ENCODE data around the gene RASEF. TPM values are rescaled to one million over a fixed set of nuclear protein-coding genes. Genes with fewer than 3 reads are reported as not detected.

The RASEF gene
- total RNA-seq, 1 donor from 2014 or later, result not detected

DNA sequence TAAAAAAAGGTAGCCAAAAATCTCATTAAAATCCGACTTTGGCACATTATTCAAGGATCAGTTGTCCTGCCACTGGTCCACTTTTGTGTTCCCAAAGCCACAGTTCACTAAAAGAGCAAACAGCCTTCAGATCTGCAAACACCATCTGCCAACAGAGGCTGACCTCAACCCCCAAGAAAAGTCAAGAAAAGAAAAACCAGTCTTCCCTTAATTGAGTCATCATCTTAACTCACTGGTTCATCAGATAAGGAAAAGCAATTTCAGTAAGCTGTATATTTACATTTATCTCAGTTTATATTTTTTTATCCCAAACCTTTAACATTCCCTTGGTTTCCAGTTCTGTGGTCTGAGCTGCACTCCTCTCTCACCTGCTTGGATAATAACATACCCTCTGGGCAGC is 21.2 kb downstream of the RASEF start:
- H3K4me1 Mint-ChIP-seq (ENCODE audit: unreplicated experiment), result no peaks in the 10 kb centered on the region
- TF ChIP-seq CTCF (IDR thresholded peaks at IDR 0.05), result no peak
- DNase-seq (ENCODE audit: extremely low spot score, unreplicated experiment), result no peak
- no peak overlapping the region for H3K4me3 Mint-ChIP-seq (ENCODE audit: unreplicated experiment)
- H3K27ac Mint-ChIP-seq (ENCODE audit: unreplicated experiment), result no peak overlapping the region
- no peaks in the 10 kb centered on the region for H3K36me3 Mint-ChIP-seq (ENCODE audit: unreplicated experiment)
- no peaks in the 10 kb centered on the region for H3K9me3 Mint-ChIP-seq (ENCODE audit: unreplicated experiment)
- H3K27me3 Mint-ChIP-seq (ENCODE audit: unreplicated experiment), result peaks cover 65% of the 10 kb centered on the region

DNA sequence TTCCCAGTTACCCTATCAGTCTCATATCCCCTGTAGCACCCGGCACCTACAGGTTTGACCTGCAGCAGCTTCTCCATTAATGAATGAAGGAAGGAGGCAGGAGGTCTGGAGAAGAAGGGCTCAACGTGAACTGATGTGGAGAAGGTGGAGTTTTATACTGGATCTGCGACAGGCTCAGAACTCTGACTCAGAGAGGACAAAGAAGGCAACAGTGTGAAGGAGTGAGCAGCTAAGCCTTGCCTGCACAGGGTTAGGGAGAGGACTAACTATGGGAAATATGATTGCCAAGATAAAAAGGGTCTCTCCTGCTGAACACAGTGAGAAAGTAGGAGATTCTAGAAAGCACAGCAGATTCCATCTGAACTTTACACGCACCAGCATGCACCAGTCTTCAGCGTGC is 23.6 kb downstream of the RASEF start:
- Mint-ChIP-seq H3K4me3 (ENCODE audit: unreplicated experiment) (no peak overlapping the region), H3K36me3 (ENCODE audit: unreplicated experiment) (no peaks in the 10 kb centered on the region), H3K9me3 (ENCODE audit: unreplicated experiment) (no peaks in the 10 kb centered on the region), H3K27ac (ENCODE audit: unreplicated experiment) (no peak overlapping the region), H3K4me1 (ENCODE audit: unreplicated experiment) (no peaks in the 10 kb centered on the region), H3K27me3 (ENCODE audit: unreplicated experiment) (peaks cover 57% of the 10 kb centered on the region)
- no peak for DNase-seq (ENCODE audit: extremely low spot score, unreplicated experiment)
- no peak for TF ChIP-seq CTCF (IDR thresholded peaks at IDR 0.05)

DNA sequence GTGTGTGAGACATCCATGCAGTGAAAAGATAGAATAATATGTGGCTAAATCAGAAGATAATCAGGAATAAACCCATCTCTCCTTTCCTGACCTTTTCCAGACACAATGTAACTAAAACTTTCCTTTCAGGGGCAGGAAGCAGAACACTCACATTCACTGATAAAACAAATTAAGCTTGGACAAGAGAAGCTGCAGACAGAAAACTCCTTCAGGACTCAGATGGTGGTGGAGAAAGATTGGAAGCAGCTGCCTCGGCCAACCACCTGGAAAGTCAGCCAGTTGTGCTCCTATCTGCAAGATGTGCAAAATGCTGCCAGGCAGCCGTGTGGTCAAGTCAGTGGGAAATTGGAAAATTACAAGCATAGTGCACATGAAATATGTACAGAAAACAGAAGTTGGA is 26.9 kb downstream of the RASEF start:
- TF ChIP-seq CTCF (IDR thresholded peaks at IDR 0.05), result no peak
- H3K4me1 Mint-ChIP-seq (ENCODE audit: unreplicated experiment), result no peaks in the 10 kb centered on the region
- no peak overlapping the region for H3K4me3 Mint-ChIP-seq (ENCODE audit: unreplicated experiment)
- H3K27me3 Mint-ChIP-seq (ENCODE audit: unreplicated experiment), result peaks cover 32% of the 10 kb centered on the region
- no peaks in the 10 kb centered on the region for H3K36me3 Mint-ChIP-seq (ENCODE audit: unreplicated experiment)
- DNase-seq (ENCODE audit: extremely low spot score, unreplicated experiment), result no peak
- no peak overlapping the region for H3K27ac Mint-ChIP-seq (ENCODE audit: unreplicated experiment)
- H3K9me3 Mint-ChIP-seq (ENCODE audit: unreplicated experiment), result no peaks in the 10 kb centered on the region

- Mint-ChIP-seq H3K4me1 (ENCODE audit: unreplicated experiment) (no peaks in the 10 kb centered on the region), H3K27me3 (ENCODE audit: unreplicated experiment) (peaks cover 32% of the 10 kb centered on the region), H3K9me3 (ENCODE audit: unreplicated experiment) (no peaks in the 10 kb centered on the region), H3K27ac (ENCODE audit: unreplicated experiment) (no peak overlapping the region), H3K4me3 (ENCODE audit: unreplicated experiment) (no peak overlapping the region), H3K36me3 (ENCODE audit: unreplicated experiment) (no peaks in the 10 kb centered on the region)
- no peak for TF ChIP-seq CTCF (IDR thresholded peaks at IDR 0.05)
- DNase-seq (ENCODE audit: extremely low spot score, unreplicated experiment), result no peak
Observed at GRCh38 chr9:83035143-83035542, 27.8 kb downstream of the RASEF start.

GRCh38 chr9:83034587-83034986 is 28.4 kb downstream of the RASEF start:
- no peaks in the 10 kb centered on the region for H3K9me3 Mint-ChIP-seq (ENCODE audit: unreplicated experiment)
- no peak for DNase-seq (ENCODE audit: extremely low spot score, unreplicated experiment)
- H3K27ac Mint-ChIP-seq (ENCODE audit: unreplicated experiment), result no peak overlapping the region

More at GRCh38 chr9:83034587-83034986, 28.4 kb downstream of the RASEF start:
- H3K36me3 Mint-ChIP-seq (ENCODE audit: unreplicated experiment), result no peaks in the 10 kb centered on the region
- peaks cover 32% of the 10 kb centered on the region for H3K27me3 Mint-ChIP-seq (ENCODE audit: unreplicated experiment)
- no peak for TF ChIP-seq CTCF (IDR thresholded peaks at IDR 0.05)
- no peak overlapping the region for H3K4me3 Mint-ChIP-seq (ENCODE audit: unreplicated experiment)
- no peaks in the 10 kb centered on the region for H3K4me1 Mint-ChIP-seq (ENCODE audit: unreplicated experiment)
